H9 (cell line): ENCODE data around the gene MOV10L1. TPM values are rescaled to one million over a fixed set of nuclear protein-coding genes. Genes with fewer than 3 reads are reported as not detected.

Experiments
- DNase-seq: peaks from one replicate; pipeline ENCODE4 v3.0.0-alpha.2; 2017
- H2AFZ ChIP-seq: one replicate; pipeline ENCODE4 v1.6.1; 2013; ENCODE audit warnings: mild to moderate bottlenecking, low read length, control low read depth, moderate library complexity
- H2AK5ac ChIP-seq: 2 replicates; pipeline ENCODE4 v1.6.1; 2013; ENCODE audit warnings: low read length, control low read depth, mixed read lengths; ENCODE audit not compliant: insufficient read length
- H2BK120ac ChIP-seq: one replicate; pipeline ENCODE4 v1.6.1; 2013; ENCODE audit warnings: low read depth, mild to moderate bottlenecking, low read length, control low read depth, inconsistent platforms; ENCODE audit not compliant: poor library complexity, severe bottlenecking
- H2BK12ac ChIP-seq: 2 replicates; pipeline ENCODE4 v1.6.1; 2013; ENCODE audit warnings: low read length, control low read depth, mixed read lengths, low read depth; ENCODE audit not compliant: insufficient read length
- H2BK15ac ChIP-seq: 2 replicates; pipeline ENCODE4 v1.6.1; 2013; ENCODE audit warnings: low read depth, low read length, control low read depth
- H2BK20ac ChIP-seq: one replicate; pipeline ENCODE4 v1.6.1; 2013; ENCODE audit warnings: low read depth, mild to moderate bottlenecking, low read length, control low read depth, inconsistent platforms; ENCODE audit not compliant: poor library complexity, severe bottlenecking
- H2BK5ac ChIP-seq: 2 replicates; pipeline ENCODE4 v1.6.1; 2013; ENCODE audit warnings: low read length, control low read depth, mixed read lengths; ENCODE audit not compliant: insufficient read length
- H3K14ac ChIP-seq: 2 replicates; pipeline ENCODE4 v1.6.1; 2013; ENCODE audit warnings: low read length, control low read depth; ENCODE audit not compliant: insufficient read depth
- H3K18ac ChIP-seq: 2 replicates; pipeline ENCODE4 v1.6.1; 2013; ENCODE audit warnings: low read depth, mild to moderate bottlenecking, mixed read lengths, low read length, control low read depth; ENCODE audit not compliant: insufficient read length
- H3K23ac ChIP-seq: 2 replicates; pipeline ENCODE4 v1.6.1; 2013; ENCODE audit warnings: low read length, control low read depth, mixed read lengths, low read depth; ENCODE audit not compliant: insufficient read length
- H3K23me2 ChIP-seq: 2 replicates; pipeline ENCODE4 v1.6.1; 2013; ENCODE audit warnings: low read depth, mild to moderate bottlenecking, mixed read lengths, low read length, control low read depth; ENCODE audit not compliant: insufficient read length, poor library complexity, severe bottlenecking
- H3K27ac ChIP-seq: 2 replicates; pipeline ENCODE4 v1.5.1; 2013; ENCODE audit warnings: low read length, control low read depth, mixed read lengths, low read depth; ENCODE audit not compliant: insufficient read length
- H3K27me3 ChIP-seq: 2 replicates; pipeline ENCODE4 v1.6.1; 2013; ENCODE audit warnings: low read length, control low read depth, inconsistent platforms; ENCODE audit not compliant: insufficient read depth
- H3K4ac ChIP-seq: 2 replicates; pipeline ENCODE4 v1.6.1; 2013; ENCODE audit warnings: low read depth, mild to moderate bottlenecking, control low read depth, inconsistent platforms, low read length, moderate library complexity
- H3K4me1 ChIP-seq: 2 replicates; pipeline ENCODE4 v1.6.1; 2013; ENCODE audit warnings: low read length, control low read depth, inconsistent platforms; ENCODE audit not compliant: insufficient read depth
- H3K4me2 ChIP-seq: 2 replicates; pipeline ENCODE4 v1.6.1; 2013; ENCODE audit warnings: low read length, control low read depth, mixed read lengths; ENCODE audit not compliant: insufficient read length, insufficient read depth
- H3K56ac ChIP-seq: 2 replicates; pipeline ENCODE4 v1.6.1; 2013; ENCODE audit warnings: low read depth, mild to moderate bottlenecking, mixed read lengths, low read length, control low read depth; ENCODE audit not compliant: insufficient read length
- H3K79me1 ChIP-seq: 2 replicates; pipeline ENCODE4 v1.6.1; 2013; ENCODE audit warnings: low read depth, mild to moderate bottlenecking, moderate library complexity, low read length, control low read depth, inconsistent platforms; ENCODE audit not compliant: insufficient read depth, poor library complexity, severe bottlenecking
- H3K79me2 ChIP-seq: 2 replicates; pipeline ENCODE4 v1.6.1; 2013; ENCODE audit warnings: low read length, control low read depth, inconsistent platforms; ENCODE audit not compliant: insufficient read depth
- H3K9ac ChIP-seq: 2 replicates; pipeline ENCODE4 v1.6.1; 2013; ENCODE audit warnings: low read length, control low read depth, mixed read lengths; ENCODE audit not compliant: insufficient read length; ENCODE audit errors: extremely low read depth
- H3K9me3 ChIP-seq: one replicate; pipeline ENCODE4 v1.6.1; 2013; ENCODE audit warnings: low read depth, low read length, inconsistent platforms; ENCODE audit not compliant: control insufficient read depth
- H3T11ph ChIP-seq: one replicate; pipeline ENCODE4 v1.6.1; 2013; ENCODE audit warnings: mild to moderate bottlenecking, low read length, control low read depth, inconsistent platforms
- H4K20me1 ChIP-seq: one replicate; pipeline ENCODE4 v1.6.1; 2013; ENCODE audit not compliant: control insufficient read depth, insufficient read length, insufficient read depth
- H4K5ac ChIP-seq: 2 replicates; pipeline ENCODE4 v1.6.1; 2013; ENCODE audit warnings: low read depth, mild to moderate bottlenecking, mixed read lengths, low read length, control low read depth; ENCODE audit not compliant: insufficient read length
- H4K8ac ChIP-seq: replicated peaks from 2 replicates; pipeline ENCODE4 v1.6.1; 2013; ENCODE audit warnings: low read length, control low read depth, mixed read lengths, low read depth; ENCODE audit not compliant: insufficient read length
- H4K91ac ChIP-seq: 2 replicates; pipeline ENCODE4 v1.6.1; 2013; ENCODE audit warnings: low read depth, mild to moderate bottlenecking, moderate library complexity, mixed read lengths, low read length, control low read depth; ENCODE audit not compliant: insufficient read length
- H3K27ac Mint-ChIP-seq, 3 experiments: 2 replicates in 2 of 3; 3 replicates in 1 of 3; pipeline ENCODE4 v1.8.0; 2020 to 2021; ENCODE audit warnings: mixed read lengths in 3 of 3, mild to moderate bottlenecking in 1 of 3, moderate library complexity in 1 of 3
- H3K27me3 Mint-ChIP-seq: 2 replicates; pipeline ENCODE4 v1.8.0; 2021; ENCODE audit warnings: low read depth, mild to moderate bottlenecking, moderate library complexity, mixed read lengths
- H3K36me3 Mint-ChIP-seq, 3 experiments: 2 replicates in 2 of 3; 3 replicates in 1 of 3; pipeline ENCODE4 v1.8.0; 2020 to 2021; ENCODE audit warnings: low read depth in 3 of 3, mixed read lengths in 3 of 3; ENCODE audit not compliant: insufficient read depth in 1 of 3
- H3K4me1 Mint-ChIP-seq, 2 experiments: 2 replicates each; pipeline ENCODE4 v1.8.0; 2020; ENCODE audit warnings: mixed read lengths in 2 of 2
- H3K4me3 Mint-ChIP-seq, 2 experiments: 2 replicates in 1 of 2; 3 replicates in 1 of 2; pipeline ENCODE4 v1.8.0; 2020 to 2021; ENCODE audit warnings: mild to moderate bottlenecking in 2 of 2, mixed read lengths in 2 of 2, moderate library complexity in 1 of 2
- H3K9me3 Mint-ChIP-seq, 2 experiments: 2 replicates in 1 of 2; 3 replicates in 1 of 2; pipeline ENCODE4 v1.8.0; 2020; ENCODE audit warnings: mild to moderate bottlenecking in 2 of 2, mixed read lengths in 2 of 2, moderate library complexity in 1 of 2
- WGBS: extraction: QIAGEN DNeasy Blood & Tissue Kit; methylation state at CpG from one replicate; pipeline ENCODE4 v1.1.7; 2013; ENCODE audit warnings: missing lambda C conversion rate, low lambda C conversion rate, mixed read lengths; ENCODE audit not compliant: insufficient read length; ENCODE audit errors: extremely low coverage; 5-methylcytosine and 5-hydroxymethylcytosine counted together
- total RNA-seq: library from RNA; stranded (reverse); gene quantifications from 2 replicates; pipeline ENCODE4 v1.2.1, GENCODE V29; 2021
- TF ChIP-seq, protein P1 (sequence below): fragments of 200-600 bp; sonication (generic); conservative IDR thresholded peaks from 3 replicates; pipeline ENCODE4 v1.8.0; 2021; ENCODE audit warnings: antibody characterized with exemption, mild to moderate bottlenecking

MOV10L1 gene
- total RNA-seq, 1 experiment from 2014 or later = not detected

DNA sequence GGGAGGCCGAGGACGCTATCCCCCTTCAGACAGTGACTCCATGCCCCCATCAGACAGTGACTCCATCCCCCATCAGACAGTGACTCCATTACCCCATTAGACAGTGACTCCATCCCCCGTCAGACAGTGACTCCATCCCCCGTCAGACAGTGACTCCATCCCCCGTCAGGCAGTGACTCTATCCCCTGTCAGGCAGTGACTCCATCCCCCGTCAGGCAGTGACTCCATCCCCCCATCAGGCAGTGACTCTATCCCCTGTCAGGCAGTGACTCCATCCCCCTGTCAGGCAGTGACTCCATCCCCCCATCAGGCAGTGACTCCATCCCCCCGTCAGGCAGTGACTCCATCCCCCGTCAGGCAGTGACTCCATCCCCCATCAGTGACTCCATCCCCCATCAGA, 22.6 kb upstream of the MOV10L1 start:
- Histone ChIP-seq H3K18ac (no peak overlapping the region), H3K23ac (no peak overlapping the region), H3K4me2 (no peak overlapping the region), H2AFZ (no peak overlapping the region), H2BK20ac (no peak overlapping the region), H4K8ac (no peak overlapping the region), H2BK15ac (no peak overlapping the region), H3K4me1 (no peaks in the 10 kb centered on the region), H3K9ac (no peak overlapping the region), H2AK5ac (no peak overlapping the region), H3K14ac (no peak overlapping the region), H3K56ac (no peak overlapping the region), H4K5ac (no peak overlapping the region), H3K23me2 (no peaks in the 10 kb centered on the region), H3T11ph (no peak overlapping the region), H3K4ac (no peak overlapping the region), H3K27ac (no peak overlapping the region), H2BK12ac (no peak overlapping the region), H3K79me1 (no peaks in the 10 kb centered on the region), H3K79me2 (no peaks in the 10 kb centered on the region), H4K91ac (no peak overlapping the region), H3K9me3 (no peaks in the 10 kb centered on the region), H2BK120ac (no peak overlapping the region), H2BK5ac (no peak overlapping the region), H4K20me1 (no peaks in the 10 kb centered on the region), H3K27me3 (no peaks in the 10 kb centered on the region)
- TF ChIP-seq, protein P1, sequence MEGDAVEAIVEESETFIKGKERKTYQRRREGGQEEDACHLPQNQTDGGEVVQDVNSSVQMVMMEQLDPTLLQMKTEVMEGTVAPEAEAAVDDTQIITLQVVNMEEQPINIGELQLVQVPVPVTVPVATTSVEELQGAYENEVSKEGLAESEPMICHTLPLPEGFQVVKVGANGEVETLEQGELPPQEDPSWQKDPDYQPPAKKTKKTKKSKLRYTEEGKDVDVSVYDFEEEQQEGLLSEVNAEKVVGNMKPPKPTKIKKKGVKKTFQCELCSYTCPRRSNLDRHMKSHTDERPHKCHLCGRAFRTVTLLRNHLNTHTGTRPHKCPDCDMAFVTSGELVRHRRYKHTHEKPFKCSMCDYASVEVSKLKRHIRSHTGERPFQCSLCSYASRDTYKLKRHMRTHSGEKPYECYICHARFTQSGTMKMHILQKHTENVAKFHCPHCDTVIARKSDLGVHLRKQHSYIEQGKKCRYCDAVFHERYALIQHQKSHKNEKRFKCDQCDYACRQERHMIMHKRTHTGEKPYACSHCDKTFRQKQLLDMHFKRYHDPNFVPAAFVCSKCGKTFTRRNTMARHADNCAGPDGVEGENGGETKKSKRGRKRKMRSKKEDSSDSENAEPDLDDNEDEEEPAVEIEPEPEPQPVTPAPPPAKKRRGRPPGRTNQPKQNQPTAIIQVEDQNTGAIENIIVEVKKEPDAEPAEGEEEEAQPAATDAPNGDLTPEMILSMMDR = no peak
- peaks cover 0 to 4% of the 10 kb centered on the region in 2 experiments; a peak in 1 of 5 replicates for H3K9me3 Mint-ChIP-seq
- no peak for DNase-seq
- WGBS = no CpG with 5 or more reads among the region's 8 CpGs
- no peak overlapping the region for H3K27ac Mint-ChIP-seq
- H3K4me3 Mint-ChIP-seq = no peak overlapping the region
- 0 out of 4 replicates have a peak, but pooled peaks cover 0 to 3% of the 10 kb centered on the region in 2 experiments for H3K4me1 Mint-ChIP-seq
- no peaks in the 10 kb centered on the region for H3K36me3 Mint-ChIP-seq
- H3K27me3 Mint-ChIP-seq = peaks cover 2% of the 10 kb centered on the region; the same call in 1 of the 2 replicates
